ENCODE measurements around the gene MYO16.
"Not testable (repeated sequence)": the region's sequence is repeated elsewhere in the genome, so short reads cannot be mapped to it uniquely, and the experiment has no call there.

MYO16 gene

DNA sequence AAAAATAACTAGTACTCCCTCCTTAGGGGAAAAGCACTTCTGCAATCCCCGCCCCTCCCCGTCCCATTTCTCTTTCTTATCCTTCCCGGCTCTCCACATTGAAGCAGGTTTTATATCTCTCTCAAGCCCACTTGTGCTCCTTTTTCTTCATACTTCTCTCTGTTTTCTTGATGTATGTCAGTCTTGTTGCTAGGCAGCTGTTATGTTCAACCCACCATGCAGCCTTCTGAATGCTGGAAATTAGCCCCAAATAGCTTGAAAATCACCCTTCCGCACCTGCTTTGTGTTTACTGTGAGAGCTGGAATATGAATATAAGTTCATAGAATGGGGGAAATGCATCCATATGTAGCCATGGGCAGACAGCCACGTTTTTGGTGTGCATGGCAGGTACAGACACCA is 461.4 kb downstream of the MYO16 start:
- Histone ChIP-seq H3K9me3 (0 out of 2 replicates have a peak, but pooled peaks cover 2% of the 10 kb centered on the region), H3K4me3 (ENCODE audit: low read depth, low read length) (no peak overlapping the region), H3K27me3 (peaks cover 15% of the 10 kb centered on the region), H3K4me1 (no peaks in the 10 kb centered on the region), H3K36me3 (no peaks in the 10 kb centered on the region)
- no peak for TF ChIP-seq CTCF (IDR thresholded peaks at IDR 0.05; ENCODE audit: low read depth, low read length)
- DNase-seq, result no peak

- Histone ChIP-seq H3K4me3 (ENCODE audit: low read depth, low read length) (no peak overlapping the region), H3K27me3 (peaks cover 15% of the 10 kb centered on the region), H3K36me3 (no peaks in the 10 kb centered on the region), H3K4me1 (no peaks in the 10 kb centered on the region), H3K9me3 (0 out of 2 replicates have a peak, but pooled peaks cover 2% of the 10 kb centered on the region)
- TF ChIP-seq CTCF (IDR thresholded peaks at IDR 0.05; ENCODE audit: low read depth, low read length), result no peak
- DNase-seq, result no peak
Observed at GRCh38 chr13:109091249-109091648, 461.8 kb downstream of the MYO16 start.

GRCh38 chr13:109092186-109092585 is 462.8 kb downstream of the MYO16 start:
- not testable (repeated sequence) for H3K4me1 ChIP-seq; H3K9me3 ChIP-seq; DNase-seq; H3K36me3 ChIP-seq; H3K4me3 ChIP-seq (ENCODE audit: low read depth, low read length)
- peaks cover 15% of the 10 kb centered on the region for H3K27me3 ChIP-seq

GRCh38 chr13:109093998-109094397 is 464.6 kb downstream of the MYO16 start:
- Histone ChIP-seq H3K27me3 (peaks cover 8% of the 10 kb centered on the region), H3K4me1 (no peaks in the 10 kb centered on the region), H3K9me3 (0 out of 2 replicates have a peak, but pooled peaks cover 2% of the 10 kb centered on the region), H3K4me3 (ENCODE audit: low read depth, low read length) (no peak overlapping the region), H3K36me3 (no peaks in the 10 kb centered on the region)
- no peak for TF ChIP-seq CTCF (IDR thresholded peaks at IDR 0.05; ENCODE audit: low read depth, low read length)
- DNase-seq, result no peak

DNA sequence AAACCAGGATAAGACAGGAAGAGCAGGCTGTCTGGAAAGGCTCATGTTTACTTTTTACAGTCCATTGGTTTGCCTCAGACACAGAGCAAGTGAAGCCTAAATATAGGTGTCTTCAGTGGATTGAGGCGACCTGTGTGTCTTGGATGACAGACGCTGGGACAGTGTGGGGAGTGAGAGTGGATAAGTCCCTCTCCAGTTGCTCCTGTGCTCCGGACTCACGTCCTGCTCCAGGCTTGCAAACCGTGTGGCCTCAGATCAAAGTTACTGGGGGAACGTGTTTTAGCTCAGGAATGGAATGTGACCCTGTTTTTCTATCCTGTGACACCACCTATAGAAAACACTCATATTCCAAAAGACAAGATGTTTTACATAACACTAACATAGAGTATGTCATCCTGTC is 465.7 kb downstream of the MYO16 start:
- DNase-seq, result no peak
- H3K9me3 ChIP-seq, result 0 out of 2 replicates have a peak, but pooled peaks cover 2% of the 10 kb centered on the region

GRCh38 chr13:109096101-109096500 is 466.7 kb downstream of the MYO16 start:
- Histone ChIP-seq H3K36me3 (no peaks in the 10 kb centered on the region), H3K4me1 (no peaks in the 10 kb centered on the region), H3K9me3 (0 out of 2 replicates have a peak, but pooled peaks cover 2% of the 10 kb centered on the region), H3K27me3 (peaks cover 16% of the 10 kb centered on the region), H3K4me3 (ENCODE audit: low read depth, low read length) (no peak overlapping the region)
- DNase-seq, result no peak
- no peak for TF ChIP-seq CTCF (IDR thresholded peaks at IDR 0.05; ENCODE audit: low read depth, low read length)

More for the DNA sequence above, 465.7 kb downstream of the MYO16 start:
- Histone ChIP-seq H3K4me3 (ENCODE audit: low read depth, low read length) (no peak overlapping the region), H3K4me1 (no peaks in the 10 kb centered on the region), H3K27me3 (peaks cover 11% of the 10 kb centered on the region), H3K36me3 (no peaks in the 10 kb centered on the region)
- no peak for TF ChIP-seq CTCF (IDR thresholded peaks at IDR 0.05; ENCODE audit: low read depth, low read length)

Data from BE2C (cell line).